Sigmoid colon (tissue), 7 donors: ENCODE data around the gene ELOA. TPM values are rescaled to one million over a fixed set of nuclear protein-coding genes. Genes with fewer than 3 reads are reported as not detected.

Experiments used
- DNase-seq: peaks from one replicate; pipeline ENCODE4 v3.0.0-alpha.2; 2019
- H3K27ac ChIP-seq, 4 donors: fragments of 200-600 bp; sonication (generic); one replicate each; pipeline ENCODE4 v1.5.1; 2016 to 2019; ENCODE audit warnings: mild to moderate bottlenecking in 1 of 4
- H3K27me3 ChIP-seq, 3 donors: fragments of 200-600 bp; sonication (generic); one replicate each; pipeline ENCODE4 v1.5.1; 2019; ENCODE audit warnings: mild to moderate bottlenecking in 1 of 3
- H3K36me3 ChIP-seq, 4 donors: fragments of 200-600 bp; sonication (generic); one replicate each; pipeline ENCODE4 v1.5.1; 2016 to 2019
- H3K4me1 ChIP-seq, 4 donors: fragments of 200-600 bp; sonication (generic); one replicate each; pipeline ENCODE4 v1.5.1; 2017 to 2019
- H3K4me3 ChIP-seq, 4 donors: fragments of 200-600 bp; sonication (generic); one replicate each; pipeline ENCODE4 v1.5.1; 2017 to 2019; ENCODE audit warnings: mild to moderate bottlenecking in 2 of 4, moderate library complexity in 1 of 4
- H3K9me3 ChIP-seq, 4 donors: fragments of 200-600 bp in 3 of 4; sonication (generic) in 3 of 4; one replicate each; pipeline versions ENCODE4 v1.5.1 to v1.6.1; 2013 to 2019
- EP300 ChIP-seq, 4 donors: sonication (generic); formaldehyde crosslinking; IDR thresholded peaks; one replicate each; pipeline ENCODE4 v1.6.1; 2017; ENCODE audit warnings: antibody characterized with exemption in 4 of 4
- POLR2A ChIP-seq, 2 donors: fragments of 450-650 bp; IDR thresholded peaks; one replicate each; pipeline ENCODE4 v1.6.1; 2016; ENCODE audit warnings: antibody characterized with exemption in 2 of 2, mild to moderate bottlenecking in 2 of 2, moderate library complexity in 2 of 2
- POLR2AphosphoS5 ChIP-seq, 4 donors: sonication (generic); formaldehyde crosslinking; IDR thresholded peaks; one replicate each; pipeline ENCODE4 v1.6.1; 2017; ENCODE audit warnings: antibody characterized with exemption in 4 of 4
- WGBS, 2 donors: extraction: QIAGEN DNeasy Blood & Tissue Kit; methylation state at CpG; one replicate each; pipeline ENCODE4 v1.1.7; 2013; 5-methylcytosine and 5-hydroxymethylcytosine counted together
- intact Hi-C: fragments of 100-400 bp; cut with DNase I; formaldehyde crosslinking; loops from one replicate; pipeline ENCODE4 v1.15.1; 2023
- polyA plus RNA-seq, 3 donors: library from polyadenylated mRNA; stranded (reverse); fragments of 200-250 nt; gene quantifications; one replicate each; pipeline ENCODE4 v1.2.3, GENCODE V29; 2013
- total RNA-seq, 4 donors: library from RNA; depleted of rRNA; stranded (reverse); fragments of >200 nt; gene quantifications; one replicate each; pipeline ENCODE4 v1.1.0, GENCODE V29; 2016
- TF ChIP-seq, protein P1 (sequence below), 4 experiments: fragments of 450-650 bp in 3 of 4; fragments of 200-600 bp in 1 of 4; IDR thresholded peaks; one replicate each; pipeline ENCODE4 v1.5.1; 2016 to 2019; ENCODE audit warnings: antibody characterized with exemption in 4 of 4, mild to moderate bottlenecking in 3 of 4, moderate library complexity in 2 of 4
- donor health status: healthy with polysubstance abuse.
- donor health status: Bipolar disorder and iron deficiency.
- donor health status: healthy.

Gene ELOA
- total and polyA plus RNA-seq, 7 donors, result 12.3 to 29.9 (median 25.7) TPM

DNA sequence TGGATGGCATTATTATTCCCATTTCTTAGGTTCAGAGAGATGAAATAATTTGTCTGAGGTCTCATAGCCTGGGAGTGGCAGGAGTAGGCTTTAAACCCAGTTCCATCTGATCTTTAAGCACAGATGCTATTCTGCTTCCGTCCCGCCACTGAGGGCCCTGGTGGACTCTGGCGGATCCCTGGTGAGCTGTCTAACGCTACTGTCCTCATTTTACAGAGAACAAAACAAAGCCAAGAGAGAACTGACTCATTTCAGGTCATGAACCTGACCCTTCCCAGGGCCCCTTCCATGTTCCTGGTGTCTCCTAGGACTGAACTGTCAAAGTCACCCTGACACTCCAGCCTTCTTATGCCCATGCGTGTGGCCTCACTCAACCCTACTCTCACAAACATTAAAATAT, 60.4 kb downstream of the ELOA start:
- DNase-seq, result no peak
- no peak for TF ChIP-seq EP300 (IDR thresholded peaks at IDR 0.05)
- TF ChIP-seq, protein P1, sequence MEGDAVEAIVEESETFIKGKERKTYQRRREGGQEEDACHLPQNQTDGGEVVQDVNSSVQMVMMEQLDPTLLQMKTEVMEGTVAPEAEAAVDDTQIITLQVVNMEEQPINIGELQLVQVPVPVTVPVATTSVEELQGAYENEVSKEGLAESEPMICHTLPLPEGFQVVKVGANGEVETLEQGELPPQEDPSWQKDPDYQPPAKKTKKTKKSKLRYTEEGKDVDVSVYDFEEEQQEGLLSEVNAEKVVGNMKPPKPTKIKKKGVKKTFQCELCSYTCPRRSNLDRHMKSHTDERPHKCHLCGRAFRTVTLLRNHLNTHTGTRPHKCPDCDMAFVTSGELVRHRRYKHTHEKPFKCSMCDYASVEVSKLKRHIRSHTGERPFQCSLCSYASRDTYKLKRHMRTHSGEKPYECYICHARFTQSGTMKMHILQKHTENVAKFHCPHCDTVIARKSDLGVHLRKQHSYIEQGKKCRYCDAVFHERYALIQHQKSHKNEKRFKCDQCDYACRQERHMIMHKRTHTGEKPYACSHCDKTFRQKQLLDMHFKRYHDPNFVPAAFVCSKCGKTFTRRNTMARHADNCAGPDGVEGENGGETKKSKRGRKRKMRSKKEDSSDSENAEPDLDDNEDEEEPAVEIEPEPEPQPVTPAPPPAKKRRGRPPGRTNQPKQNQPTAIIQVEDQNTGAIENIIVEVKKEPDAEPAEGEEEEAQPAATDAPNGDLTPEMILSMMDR (IDR thresholded peaks at IDR 0.05), result no peak
- TF ChIP-seq POLR2A (IDR thresholded peaks at IDR 0.05), result no peak
- no peak for TF ChIP-seq POLR2AphosphoS5 (IDR thresholded peaks at IDR 0.05)
- intact Hi-C loops, result loop anchor here (5.0 to 10.0 kb wide), 2 partner anchors 61 to 154 kb away; partner anchors contain the start of genes FUCA1 and PNRC2

DNA sequence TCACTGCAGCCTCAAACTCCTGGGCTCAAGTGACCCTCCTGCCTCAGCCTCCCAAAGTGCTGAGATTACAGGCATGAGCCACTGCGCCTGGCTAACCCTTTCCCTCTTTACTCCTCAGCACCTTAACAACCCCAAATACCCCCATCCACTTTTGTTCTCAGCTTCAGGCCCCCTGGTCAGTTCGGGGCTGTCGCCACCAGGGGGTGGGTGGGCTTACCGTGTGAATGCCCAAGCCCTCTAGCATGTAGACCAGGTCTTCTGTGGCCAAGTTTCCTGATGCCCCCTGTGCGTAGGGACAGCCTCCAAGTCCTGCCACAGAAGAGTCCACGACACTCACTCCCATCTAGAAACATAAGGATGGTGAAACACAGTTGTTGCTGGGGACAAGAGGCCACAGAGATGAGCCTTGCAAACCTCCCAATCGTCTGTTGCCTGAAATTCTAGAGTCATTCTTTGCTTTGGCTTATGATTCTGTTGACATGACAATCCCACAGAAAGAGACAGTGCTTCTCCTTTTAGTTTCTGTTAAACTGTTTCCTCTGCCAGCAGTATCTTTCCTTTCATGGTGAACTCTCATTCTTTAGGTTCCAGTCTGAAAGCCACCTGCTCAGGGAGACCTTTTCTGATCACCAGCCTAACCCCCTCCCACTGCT, 61.0 kb downstream of the ELOA start:
- Histone ChIP-seq H3K36me3 (peaks cover 0 to 28% (median 12%) of the 10 kb centered on the region in 4 donors), H3K27me3 (no peaks in the 10 kb centered on the region), H3K4me3 (no peak overlapping the region), H3K27ac (no peak overlapping the region), H3K4me1 (peaks cover 0 to 22% (median 17%) of the 10 kb centered on the region in 4 donors), H3K9me3 (no peaks in the 10 kb centered on the region)
- intact Hi-C loops, result loop anchor here (5.0 to 10.0 kb wide), 2 partner anchors 60 to 153 kb away; partner anchors contain the start of genes FUCA1 and PNRC2
- WGBS, 2 donors, result 85 to 86% methylated on average over 7 of the region's 7 CpGs
- TF ChIP-seq EP300 (IDR thresholded peaks at IDR 0.05) (no peak), POLR2AphosphoS5 (IDR thresholded peaks at IDR 0.05) (no peak), POLR2A (IDR thresholded peaks at IDR 0.05) (no peak)
- TF ChIP-seq, protein P1 (IDR thresholded peaks at IDR 0.05), result no peak
- DNase-seq, result no peak

More for the DNA sequence above, 60.4 kb downstream of the ELOA start:
- Histone ChIP-seq H3K4me3 (no peak overlapping the region), H3K36me3 (peaks cover 0 to 28% (median 12%) of the 10 kb centered on the region in 4 donors), H3K27ac (no peak overlapping the region), H3K4me1 (peaks cover 0 to 28% (median 20%) of the 10 kb centered on the region in 4 donors), H3K27me3 (no peaks in the 10 kb centered on the region), H3K9me3 (no peaks in the 10 kb centered on the region)
- 96% methylated on average over 5 of the region's 5 CpGs for WGBS, 2 donors

DNA sequence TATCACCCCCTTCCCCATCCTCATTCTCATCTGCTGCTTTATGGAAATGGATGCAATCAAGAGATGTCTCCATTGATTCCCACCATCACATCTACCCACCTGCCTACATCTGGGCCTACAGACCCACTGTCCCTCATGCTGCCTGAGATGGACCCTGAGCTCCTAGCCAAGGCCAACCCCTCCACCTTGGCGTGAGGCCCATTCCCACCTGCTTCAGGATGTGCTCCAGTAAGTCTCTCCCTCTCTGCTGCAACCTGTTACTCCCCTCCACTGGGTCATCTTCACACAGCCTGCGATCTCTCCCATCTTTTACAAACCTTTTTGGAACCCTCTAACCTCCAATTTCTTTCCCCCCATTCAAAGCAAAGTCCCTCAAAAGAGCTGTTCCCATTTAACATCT, 61.8 kb downstream of the ELOA start:
- DNase-seq, result no peak
- H3K36me3 ChIP-seq, result peaks cover 0 to 28% (median 12%) of the 10 kb centered on the region in 4 donors
- no peak for TF ChIP-seq POLR2A (IDR thresholded peaks at IDR 0.05)
- TF ChIP-seq EP300 (IDR thresholded peaks at IDR 0.05), result no peak
- TF ChIP-seq POLR2AphosphoS5 (IDR thresholded peaks at IDR 0.05), result no peak
- TF ChIP-seq, protein P1 (IDR thresholded peaks at IDR 0.05), result no peak
- H3K27me3 ChIP-seq, result no peaks in the 10 kb centered on the region
- H3K9me3 ChIP-seq, result no peaks in the 10 kb centered on the region
- no peak overlapping the region for H3K4me3 ChIP-seq
- intact Hi-C loops, result loop anchor here (10.0 kb wide), 1 partner anchor 60 kb away; the partner anchor contains the start of gene FUCA1
- no peak overlapping the region for H3K27ac ChIP-seq
- peaks cover 0 to 18% (median 12%) of the 10 kb centered on the region in 4 donors for H3K4me1 ChIP-seq
- WGBS, 2 donors, result 94 to 95% methylated on average over 2 of the region's 2 CpGs

DNA sequence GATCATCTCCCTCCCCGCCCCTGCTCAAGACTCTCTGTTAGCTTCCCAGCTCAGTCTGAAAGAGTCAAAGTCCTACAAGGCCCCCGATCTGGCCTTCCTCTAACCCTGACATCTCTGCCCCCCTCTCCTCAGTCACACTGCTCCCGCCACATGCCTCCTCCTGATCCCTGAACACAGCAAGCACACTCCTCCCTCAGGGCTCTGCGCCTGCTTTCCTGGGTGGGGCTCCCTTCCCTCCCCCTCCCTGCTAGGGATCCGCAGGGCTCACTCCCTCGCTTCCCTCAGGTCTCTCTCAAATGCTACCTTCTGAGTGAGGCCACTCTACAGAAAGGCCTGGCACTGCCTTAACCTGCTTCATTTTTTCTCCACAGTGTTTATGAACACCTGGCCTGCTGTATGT, 63.0 kb downstream of the ELOA start:
- 77 to 81% methylated on average over 6 of the region's 6 CpGs for WGBS, 2 donors
- H3K27ac ChIP-seq, result no peak overlapping the region
- H3K36me3 ChIP-seq, result peaks cover 0 to 28% (median 12%) of the 10 kb centered on the region in 4 donors
- intact Hi-C loops, result loop anchor here (10.0 kb wide), 1 partner anchor 59 kb away; the partner anchor contains the start of gene FUCA1
- H3K4me3 ChIP-seq, result no peak overlapping the region
- TF ChIP-seq EP300 (IDR thresholded peaks at IDR 0.05) (no peak), POLR2AphosphoS5 (IDR thresholded peaks at IDR 0.05) (no peak)
- peak; percentile 33 for DNase-seq
- H3K9me3 ChIP-seq, result no peaks in the 10 kb centered on the region
- peaks cover 0 to 14% (median 7%) of the 10 kb centered on the region in 4 donors for H3K4me1 ChIP-seq
- H3K27me3 ChIP-seq, result no peaks in the 10 kb centered on the region

DNA sequence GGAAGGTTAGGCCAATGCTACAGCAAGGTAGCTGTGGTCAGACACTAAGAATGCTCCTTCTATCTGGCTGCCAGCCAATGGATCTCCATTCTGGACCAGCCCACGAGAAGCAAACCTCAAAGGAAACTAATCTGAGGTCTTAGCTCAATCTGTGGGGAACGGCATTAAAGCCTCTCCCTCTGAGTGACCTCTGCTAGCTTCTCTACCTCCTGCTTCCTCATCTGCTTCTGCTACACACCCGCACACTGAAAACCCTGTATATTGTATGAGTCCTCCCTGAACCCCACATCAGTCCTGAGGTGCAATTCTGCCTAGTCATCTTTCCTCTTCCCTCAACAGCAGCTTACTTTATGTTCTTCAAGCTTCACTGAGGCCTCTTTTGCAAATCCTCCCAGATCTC, 64.2 kb downstream of the ELOA start:
- 53 to 72% methylated on average over 3 of the region's 3 CpGs for WGBS, 2 donors
- no peak overlapping the region for H3K4me3 ChIP-seq
- H3K36me3 ChIP-seq, result peaks cover 0 to 35% (median 19%) of the 10 kb centered on the region in 4 donors
- H3K27me3 ChIP-seq, result no peaks in the 10 kb centered on the region
- intact Hi-C loops, result loop anchor here (10.0 kb wide), 1 partner anchor 57 kb away; the partner anchor contains the start of gene FUCA1
- peaks cover 0 to 6% (median 2%) of the 10 kb centered on the region in 4 donors for H3K4me1 ChIP-seq
- no peak for TF ChIP-seq POLR2AphosphoS5 (IDR thresholded peaks at IDR 0.05)
- no peak for TF ChIP-seq POLR2A (IDR thresholded peaks at IDR 0.05)
- TF ChIP-seq, protein P1 (IDR thresholded peaks at IDR 0.05), result no peak
- no peak for TF ChIP-seq EP300 (IDR thresholded peaks at IDR 0.05)
- no peak overlapping the region for H3K27ac ChIP-seq
- H3K9me3 ChIP-seq, result no peaks in the 10 kb centered on the region
- no peak for DNase-seq
